CD4-positive, alpha-beta T cell (primary cell): ENCODE results near the gene TEKTIP1. TPM values are rescaled to one million over a fixed set of nuclear protein-coding genes. Genes with fewer than 3 reads are reported as not detected.
"Not testable (repeated sequence)": the region's sequence is repeated elsewhere in the genome, so short reads cannot be mapped to it uniquely, and the experiment has no call there.

ENCODE experiments used
- ATAC-seq: fragments of 200-7000 bp; cut with Tn5 transposase; one replicate; pipeline ENCODE4 v1.10.0; 2022; ENCODE audit warnings: mild to moderate bottlenecking; ENCODE audit not compliant: poor library complexity
- CTCF ChIA-PET: fragments of 350-600 bp; sonication (Branson Sonifier 250); formaldehyde crosslinking; loops from one replicate; lab custom pipeline; 2021; ENCODE audit warnings: antibody characterized with exemption, inconsistent platforms; lab: Charles Lee
- POLR2A ChIA-PET: fragments of 350-600 bp; sonication (Branson Sonifier 250); formaldehyde crosslinking; loops from one replicate; lab custom pipeline; 2021; ENCODE audit warnings: antibody characterized with exemption, inconsistent platforms; lab: Charles Lee
- DNase-seq, 14 experiments: peaks; one replicate each; pipeline ENCODE4 v3.0.0-alpha.2; 2013 to 2020; ENCODE audit warnings: mixed read lengths in 2 of 14
- H3K27ac ChIP-seq, 2 donors: one replicate each; pipeline versions ENCODE4 v1.5.1 to v1.7.0; 2013; ENCODE audit warnings: low read length in 2 of 2, low read depth in 1 of 2, mild to moderate bottlenecking in 1 of 2
- H3K27me3 ChIP-seq, 2 experiments: 1 replicate in 1 of 2; 2 replicates in 1 of 2; pipeline versions ENCODE4 v1.6.1 to v1.7.0; 2013; ENCODE audit warnings: low read length in 2 of 2, control low read depth in 1 of 2, mild to moderate bottlenecking in 1 of 2, moderate library complexity in 1 of 2; ENCODE audit not compliant: insufficient read depth in 2 of 2, control insufficient read depth in 1 of 2
- H3K36me3 ChIP-seq: one replicate; pipeline ENCODE4 v1.6.1; 2013; ENCODE audit warnings: low read length, control low read depth; ENCODE audit not compliant: insufficient read depth
- H3K4me1 ChIP-seq: one replicate; pipeline ENCODE4 v1.6.1; 2013; ENCODE audit warnings: low read length, control low read depth; ENCODE audit not compliant: insufficient read depth
- H3K4me3 ChIP-seq: one replicate; pipeline ENCODE4 v1.5.1; 2013; ENCODE audit warnings: mild to moderate bottlenecking, low read length, moderate library complexity
- H3K9me3 ChIP-seq, 2 experiments: 1 replicate in 1 of 2; 2 replicates in 1 of 2; pipeline versions ENCODE4 v1.6.1 to v1.7.0; 2013; ENCODE audit warnings: low read length in 2 of 2, mild to moderate bottlenecking in 2 of 2, control low read depth in 1 of 2, moderate library complexity in 1 of 2; ENCODE audit not compliant: control insufficient read depth in 1 of 2, insufficient read depth in 1 of 2
- H3K27ac Mint-ChIP-seq: one replicate; pipeline ENCODE4 v1.8.0; 2020; ENCODE audit warnings: mixed read lengths
- H3K27me3 Mint-ChIP-seq: one replicate; pipeline ENCODE4 v1.8.0; 2021; ENCODE audit warnings: mixed read lengths
- H3K36me3 Mint-ChIP-seq: one replicate; pipeline ENCODE4 v1.8.0; 2021; ENCODE audit warnings: low read depth, mixed read lengths
- H3K4me1 Mint-ChIP-seq: one replicate; pipeline ENCODE4 v1.8.0; 2021; ENCODE audit warnings: low read depth, mixed read lengths
- H3K4me3 Mint-ChIP-seq: one replicate; pipeline ENCODE4 v1.8.0; 2020; ENCODE audit warnings: mild to moderate bottlenecking, mixed read lengths
- H3K9me3 Mint-ChIP-seq: one replicate; pipeline ENCODE4 v1.8.0; 2020; ENCODE audit warnings: mixed read lengths
- CTCF ChIP-seq: fragments of 200-600 bp; IDR thresholded peaks from one replicate; pipeline ENCODE4 v1.8.0; 2022; ENCODE audit warnings: antibody characterized with exemption, mild to moderate bottlenecking
- intact Hi-C, 2 experiments: fragments of 100-400 bp; cut with DNase I in 1 of 2; cut with micrococcal nuclease in 1 of 2; formaldehyde crosslinking; loops; one replicate each; pipeline versions ENCODE4 v1.15.1 to v1.9.0; 2023 to 2025; cut with DNase I, micrococcal nuclease
- total RNA-seq, 174 experiments: library from RNA in 2 of 174; stranded (reverse) in 2 of 174; gene quantifications; one replicate each; pipeline ENCODE4 v1.2.3 and lab custom pipeline; 2021 to 2026

TEKTIP1 gene
- total RNA-seq, 2 experiments from 2014 or later = 5.7 to 6.0 TPM

- ChIA-PET CTCF (no interaction called here), POLR2A (no interaction called here)
- no peak overlapping the region for H3K27ac ChIP-seq
- Mint-ChIP-seq H3K36me3 (peaks cover 28% of the 10 kb centered on the region), H3K27me3 (no peaks in the 10 kb centered on the region), H3K27ac (no peak overlapping the region), H3K4me1 (no peaks in the 10 kb centered on the region), H3K4me3 (no peak overlapping the region), H3K9me3 (no peaks in the 10 kb centered on the region)
- no peaks in the 10 kb centered on the region for H3K27me3 ChIP-seq
- DNase-seq (no peak), ATAC-seq (no peak)
- H3K9me3 ChIP-seq = no peaks in the 10 kb centered on the region
- H3K36me3 ChIP-seq = peaks cover 78% of the 10 kb centered on the region
- H3K4me1 ChIP-seq = no peaks in the 10 kb centered on the region
- TF ChIP-seq CTCF = no peak
- intact Hi-C loops = no loop called here
- H3K4me3 ChIP-seq = no peak overlapping the region
These were observed 10.9 kb upstream of the TEKTIP1 start for GRCh38 chr19:3528080-3528479.

- TF ChIP-seq CTCF = no peak
- no peak for ATAC-seq
These were observed 10.3 kb upstream of the TEKTIP1 start for GRCh38 chr19:3528539-3529211.

GRCh38 chr19:3529299-3529698 is 9.7 kb upstream of the TEKTIP1 start:
- H3K36me3 Mint-ChIP-seq = peaks cover 28% of the 10 kb centered on the region
- H3K36me3 ChIP-seq = peaks cover 76% of the 10 kb centered on the region
- H3K27ac ChIP-seq, intact Hi-C loops, H3K9me3 Mint-ChIP-seq, H3K27ac Mint-ChIP-seq, CTCF ChIA-PET, H3K27me3 Mint-ChIP-seq, DNase-seq, POLR2A ChIA-PET, ATAC-seq, H3K4me3 Mint-ChIP-seq, H3K27me3 ChIP-seq, H3K4me3 ChIP-seq, H3K4me1 Mint-ChIP-seq, H3K4me1 ChIP-seq, H3K9me3 ChIP-seq: not testable (repeated sequence)

More at GRCh38 chr19:3528539-3529211, 10.3 kb upstream of the TEKTIP1 start:
- intact Hi-C loops = no loop called here
- no peaks in the 10 kb centered on the region for H3K4me1 ChIP-seq
- H3K36me3 Mint-ChIP-seq = peaks cover 30% of the 10 kb centered on the region
- H3K4me1 Mint-ChIP-seq = no peaks in the 10 kb centered on the region
- no peaks in the 10 kb centered on the region for H3K27me3 ChIP-seq
- H3K9me3 ChIP-seq = no peaks in the 10 kb centered on the region
- no peak overlapping the region for H3K27ac Mint-ChIP-seq
- H3K27me3 Mint-ChIP-seq = no peaks in the 10 kb centered on the region
- ChIA-PET CTCF (no interaction called here), POLR2A (no interaction called here)
- H3K4me3 ChIP-seq = no peak overlapping the region
- H3K4me3 Mint-ChIP-seq = no peak overlapping the region
- DNase-seq = no peak
- H3K27ac ChIP-seq = no peak overlapping the region
- no peaks in the 10 kb centered on the region for H3K9me3 Mint-ChIP-seq
- H3K36me3 ChIP-seq = peaks cover 78% of the 10 kb centered on the region

- Histone ChIP-seq H3K9me3 (no peaks in the 10 kb centered on the region), H3K27ac (no peak overlapping the region), H3K36me3 (peaks cover 78% of the 10 kb centered on the region), H3K27me3 (no peaks in the 10 kb centered on the region), H3K4me3 (no peak overlapping the region), H3K4me1 (no peaks in the 10 kb centered on the region)
- Mint-ChIP-seq H3K36me3 (peaks cover 32% of the 10 kb centered on the region), H3K4me3 (no peak overlapping the region), H3K4me1 (no peaks in the 10 kb centered on the region), H3K27me3 (no peaks in the 10 kb centered on the region), H3K9me3 (no peaks in the 10 kb centered on the region), H3K27ac (no peak overlapping the region)
- ChIA-PET CTCF (no interaction called here), POLR2A (no interaction called here)
- no peak for TF ChIP-seq CTCF
- intact Hi-C loops = no loop called here
- DNase-seq (no peak), ATAC-seq (no peak)
These were observed 8.6 kb upstream of the TEKTIP1 start for GRCh38 chr19:3530389-3530788.
